Ascending aorta (tissue), 2 donors: Measurements from ENCODE around the gene LYZL2. TPM values are rescaled to one million over a fixed set of nuclear protein-coding genes. Genes with fewer than 3 reads are reported as not detected.
A peak's percentile ranks its signal among the peaks of the same experiment; 100 is the strongest.

Source experiments
- DNase-seq, 2 donors: peaks; one replicate each; pipeline ENCODE4 v3.0.0-alpha.2; 2019; ENCODE audit warnings: low spot score in 2 of 2
- H3K27ac ChIP-seq, 2 donors: fragments of 200-600 bp; sonication (generic); one replicate each; pipeline ENCODE4 v1.5.1; 2016 to 2017; ENCODE audit warnings: mild to moderate bottlenecking in 1 of 2
- H3K27me3 ChIP-seq: fragments of 200-600 bp; sonication (generic); one replicate; pipeline ENCODE4 v1.5.1; 2017
- H3K36me3 ChIP-seq, 2 donors: fragments of 200-600 bp; sonication (generic); one replicate each; pipeline ENCODE4 v1.5.1; 2016
- H3K4me1 ChIP-seq, 2 donors: fragments of 200-600 bp; sonication (generic); one replicate each; pipeline ENCODE4 v1.5.1; 2016 to 2017; ENCODE audit warnings: mild to moderate bottlenecking in 1 of 2
- H3K4me3 ChIP-seq, 2 donors: fragments of 200-600 bp; sonication (generic); one replicate each; pipeline ENCODE4 v1.5.1; 2016 to 2017; ENCODE audit warnings: mild to moderate bottlenecking in 1 of 2
- H3K9me3 ChIP-seq, 2 donors: fragments of 200-600 bp; sonication (generic); one replicate each; pipeline ENCODE4 v1.5.1; 2016
- intact Hi-C: fragments of 100-400 bp; cut with DNase I; formaldehyde crosslinking; loops from one replicate; pipeline ENCODE4 v1.15.1; 2023
- total RNA-seq: library from RNA; depleted of rRNA; stranded (reverse); fragments of >200 nt; gene quantifications from one replicate; pipeline ENCODE4 v1.1.0, GENCODE V29; 2016
- TF ChIP-seq, protein P1 (sequence below), 3 experiments: fragments of 200-600 bp in 2 of 3; fragments of 450-650 bp in 1 of 3; sonication (generic) in 2 of 3; IDR thresholded peaks; one replicate each; pipeline ENCODE4 v1.5.1; 2016 to 2019; ENCODE audit warnings: antibody characterized with exemption in 3 of 3, mild to moderate bottlenecking in 1 of 3, moderate library complexity in 1 of 3

Gene LYZL2
- total RNA-seq, 1 donor from 2014 or later = not detected

DNA sequence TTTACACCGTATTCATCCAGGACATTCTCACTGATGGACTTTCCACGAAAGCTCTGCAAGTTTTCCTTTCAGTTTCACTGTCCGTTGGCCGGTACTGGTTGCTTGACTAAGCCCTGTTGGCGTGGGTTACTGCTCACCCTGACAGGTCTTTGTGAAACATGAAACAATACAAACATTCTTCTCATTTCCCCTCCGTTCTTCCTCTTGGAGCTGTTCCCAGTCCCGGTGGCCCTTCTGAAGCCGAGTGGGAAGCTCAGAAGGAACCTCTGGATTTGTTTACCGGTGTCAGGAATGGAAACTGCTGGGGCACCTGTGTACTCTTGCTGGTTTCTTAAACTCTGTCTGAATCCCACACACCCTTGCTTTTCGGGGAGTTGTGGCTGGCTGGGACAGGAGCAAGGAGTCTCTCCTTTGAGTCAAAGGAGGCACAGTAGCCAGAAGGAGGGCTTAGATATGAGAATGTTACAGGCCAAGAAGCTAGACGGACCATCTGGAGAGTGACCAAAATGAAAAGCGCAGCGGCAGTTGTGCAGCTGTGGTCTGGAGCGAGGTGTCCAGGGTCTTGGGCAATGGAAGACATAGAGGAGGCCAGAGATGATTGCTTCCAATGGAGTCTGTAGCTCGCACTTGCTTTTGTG is 45.7 kb downstream of the LYZL2 start:
- Histone ChIP-seq H3K4me1 (peaks cover 0 to 6% of the 10 kb centered on the region in 2 donors), H3K27me3 (no peaks in the 10 kb centered on the region), H3K27ac (peak overlapping the region; percentile 64 to 76), H3K4me3 (peak overlapping the region; percentile 40 to 68), H3K36me3 (no peaks in the 10 kb centered on the region), H3K9me3 (no peaks in the 10 kb centered on the region)
- peak in 1 of 2 donors; percentile 84 for DNase-seq
- TF ChIP-seq, protein P1, sequence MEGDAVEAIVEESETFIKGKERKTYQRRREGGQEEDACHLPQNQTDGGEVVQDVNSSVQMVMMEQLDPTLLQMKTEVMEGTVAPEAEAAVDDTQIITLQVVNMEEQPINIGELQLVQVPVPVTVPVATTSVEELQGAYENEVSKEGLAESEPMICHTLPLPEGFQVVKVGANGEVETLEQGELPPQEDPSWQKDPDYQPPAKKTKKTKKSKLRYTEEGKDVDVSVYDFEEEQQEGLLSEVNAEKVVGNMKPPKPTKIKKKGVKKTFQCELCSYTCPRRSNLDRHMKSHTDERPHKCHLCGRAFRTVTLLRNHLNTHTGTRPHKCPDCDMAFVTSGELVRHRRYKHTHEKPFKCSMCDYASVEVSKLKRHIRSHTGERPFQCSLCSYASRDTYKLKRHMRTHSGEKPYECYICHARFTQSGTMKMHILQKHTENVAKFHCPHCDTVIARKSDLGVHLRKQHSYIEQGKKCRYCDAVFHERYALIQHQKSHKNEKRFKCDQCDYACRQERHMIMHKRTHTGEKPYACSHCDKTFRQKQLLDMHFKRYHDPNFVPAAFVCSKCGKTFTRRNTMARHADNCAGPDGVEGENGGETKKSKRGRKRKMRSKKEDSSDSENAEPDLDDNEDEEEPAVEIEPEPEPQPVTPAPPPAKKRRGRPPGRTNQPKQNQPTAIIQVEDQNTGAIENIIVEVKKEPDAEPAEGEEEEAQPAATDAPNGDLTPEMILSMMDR (IDR thresholded peaks at IDR 0.05) = no peak
- intact Hi-C loops = no loop called here

- Histone ChIP-seq H3K4me1 (peaks cover 0 to 6% of the 10 kb centered on the region in 2 donors), H3K4me3 (no peak overlapping the region), H3K27ac (no peak overlapping the region), H3K9me3 (no peaks in the 10 kb centered on the region), H3K36me3 (no peaks in the 10 kb centered on the region), H3K27me3 (no peaks in the 10 kb centered on the region)
- TF ChIP-seq, protein P1 (IDR thresholded peaks at IDR 0.05) = peak; percentile 27 to 71 (median 57)
- DNase-seq = no peak
- intact Hi-C loops = no loop called here
Observed at GRCh38 chr10:30581779-30582380, 47.7 kb downstream of the LYZL2 start.

- Histone ChIP-seq H3K27me3 (no peaks in the 10 kb centered on the region), H3K36me3 (no peaks in the 10 kb centered on the region), H3K4me3 (no peak overlapping the region), H3K9me3 (no peaks in the 10 kb centered on the region), H3K27ac (no peak overlapping the region), H3K4me1 (peaks cover 0 to 6% of the 10 kb centered on the region in 2 donors)
- TF ChIP-seq, protein P1 (IDR thresholded peaks at IDR 0.05) = no peak
- intact Hi-C loops = no loop called here
- no peak for DNase-seq
Observed at GRCh38 chr10:30580676-30581075, 48.9 kb downstream of the LYZL2 start.

DNA sequence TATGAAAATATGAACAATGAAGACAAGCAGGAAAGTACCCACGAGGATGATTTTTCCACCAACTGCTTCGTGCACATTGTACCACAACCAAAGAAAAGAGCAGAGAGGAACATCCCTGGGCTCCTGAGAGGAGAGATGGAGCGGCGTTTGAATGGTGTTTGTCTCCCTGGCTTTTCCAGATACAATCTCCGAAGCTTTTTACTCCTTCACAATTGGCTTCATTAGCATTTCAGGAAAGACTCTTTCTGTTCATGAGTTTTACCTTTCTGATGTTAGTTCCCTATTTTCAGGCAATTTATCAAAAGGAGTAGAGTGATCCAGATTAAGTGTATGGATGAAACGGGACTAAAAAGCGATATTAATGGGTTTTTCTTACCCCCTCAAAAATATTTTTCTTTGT is 49.3 kb downstream of the LYZL2 start:
- DNase-seq = no peak
- TF ChIP-seq, protein P1 (IDR thresholded peaks at IDR 0.05) = no peak
- peaks cover 0 to 6% of the 10 kb centered on the region in 2 donors for H3K4me1 ChIP-seq
- no peaks in the 10 kb centered on the region for H3K27me3 ChIP-seq
- no peak overlapping the region for H3K4me3 ChIP-seq
- no peaks in the 10 kb centered on the region for H3K9me3 ChIP-seq
- no peak overlapping the region for H3K27ac ChIP-seq
- no peaks in the 10 kb centered on the region for H3K36me3 ChIP-seq
- intact Hi-C loops = no loop called here

- TF ChIP-seq, protein P1 (IDR thresholded peaks at IDR 0.05) = no peak
- intact Hi-C loops = no loop called here
Observed at GRCh38 chr10:30579574-30579973, 50.0 kb downstream of the LYZL2 start.

More at GRCh38 chr10:30579574-30579973, 50.0 kb downstream of the LYZL2 start:
- H3K27me3 ChIP-seq = no peaks in the 10 kb centered on the region
- H3K36me3 ChIP-seq = no peaks in the 10 kb centered on the region
- H3K4me1 ChIP-seq = peaks cover 0 to 6% of the 10 kb centered on the region in 2 donors
- no peak overlapping the region for H3K4me3 ChIP-seq
- H3K27ac ChIP-seq = no peak overlapping the region
- no peak for DNase-seq
- no peaks in the 10 kb centered on the region for H3K9me3 ChIP-seq
